Measurements from ENCODE around the gene NFIX. TPM values are rescaled to one million over a fixed set of nuclear protein-coding genes. Genes with fewer than 3 reads are reported as not detected.

The NFIX gene
- total RNA-seq, 4 donors from 2014 or later: 56.0 to 154 (median 79.4) TPM

GRCh38 chr19:13064092-13064489, 68.8 kb downstream of the NFIX start:
- no peak for DNase-seq (ENCODE audit: extremely low spot score)
- 50% methylated on average over 6 of the region's 6 CpGs for WGBS
- no peaks in the 10 kb centered on the region for H3K27me3 ChIP-seq
- peak overlapping the region; percentile 72 to 98 (median 98) for H3K27ac ChIP-seq (replicated peaks in 1 of 4)
- H3K4me1 ChIP-seq: peaks cover 99 to 100% (median 100%) of the 10 kb centered on the region in 4 donors
- TF ChIP-seq CTCF (IDR thresholded peaks at IDR 0.05) (no peak), EP300 (IDR thresholded peaks at IDR 0.05) (no peak), POLR2A (IDR thresholded peaks at IDR 0.05; ENCODE audit: low read depth) (no peak), POLR2AphosphoS5 (IDR thresholded peaks at IDR 0.05) (no peak)
- no peaks in the 10 kb centered on the region for H3K9me3 ChIP-seq
- no peak overlapping the region for H3K4me3 ChIP-seq
- intact Hi-C loops (cut with DNase I): no loop called here
- H3K36me3 ChIP-seq: no peaks in the 10 kb centered on the region

GRCh38 chr19:13066226-13066625, 71.0 kb downstream of the NFIX start:
- peak overlapping the region; percentile 72 to 98 (median 98) for H3K27ac ChIP-seq (replicated peaks in 1 of 4)
- no peak overlapping the region for H3K4me3 ChIP-seq
- no peaks in the 10 kb centered on the region for H3K36me3 ChIP-seq
- intact Hi-C loops (cut with DNase I): no loop called here
- H3K4me1 ChIP-seq: peaks cover 97 to 100% (median 100%) of the 10 kb centered on the region in 4 donors
- WGBS: 69% methylated on average over 3 of the region's 5 CpGs
- no peak for DNase-seq (ENCODE audit: extremely low spot score)
- H3K9me3 ChIP-seq: no peaks in the 10 kb centered on the region
- TF ChIP-seq CTCF (IDR thresholded peaks at IDR 0.05) (no peak), POLR2A (IDR thresholded peaks at IDR 0.05; ENCODE audit: low read depth) (no peak), POLR2AphosphoS5 (IDR thresholded peaks at IDR 0.05) (no peak), EP300 (IDR thresholded peaks at IDR 0.05) (no peak)
- no peaks in the 10 kb centered on the region for H3K27me3 ChIP-seq

- intact Hi-C loops (cut with DNase I): no loop called here
- Histone ChIP-seq H3K36me3 (no peaks in the 10 kb centered on the region), H3K4me1 (peaks cover 96 to 100% (median 100%) of the 10 kb centered on the region in 4 donors), H3K9me3 (no peaks in the 10 kb centered on the region), H3K27ac (replicated peaks in 1 of 4) (peak overlapping the region; percentile 30 to 98 (median 68)), H3K4me3 (no peak overlapping the region), H3K27me3 (no peaks in the 10 kb centered on the region)
- no peak for DNase-seq (ENCODE audit: extremely low spot score)
- TF ChIP-seq CTCF (IDR thresholded peaks at IDR 0.05) (no peak), POLR2A (IDR thresholded peaks at IDR 0.05; ENCODE audit: low read depth) (no peak), EP300 (IDR thresholded peaks at IDR 0.05) (no peak), POLR2AphosphoS5 (IDR thresholded peaks at IDR 0.05) (no peak)
- 62% methylated on average over 15 of the region's 17 CpGs for WGBS
Measured at GRCh38 chr19:13066933-13067807, 71.9 kb downstream of the NFIX start.

- intact Hi-C loops (cut with DNase I): no loop called here
- WGBS: 52% methylated on average over 4 of the region's 6 CpGs
- peak overlapping the region; percentile 30 to 98 (median 72) for H3K27ac ChIP-seq (replicated peaks in 1 of 4)
Measured at GRCh38 chr19:13068085-13068846, 73.0 kb downstream of the NFIX start.

More at GRCh38 chr19:13068085-13068846, 73.0 kb downstream of the NFIX start:
- H3K27me3 ChIP-seq: no peaks in the 10 kb centered on the region
- H3K4me3 ChIP-seq: no peak overlapping the region
- no peak for DNase-seq (ENCODE audit: extremely low spot score)
- no peak for TF ChIP-seq POLR2AphosphoS5 (IDR thresholded peaks at IDR 0.05)
- TF ChIP-seq CTCF (IDR thresholded peaks at IDR 0.05): peak in 1 of 3 experiments; percentile 15
- no peak for TF ChIP-seq POLR2A (IDR thresholded peaks at IDR 0.05; ENCODE audit: low read depth)
- H3K4me1 ChIP-seq: peaks cover 85 to 100% (median 100%) of the 10 kb centered on the region in 4 donors
- no peaks in the 10 kb centered on the region for H3K9me3 ChIP-seq
- peaks cover 0 to 5% (median 4%) of the 10 kb centered on the region in 4 donors for H3K36me3 ChIP-seq
